K562 (cell line): ENCODE measurements around the gene PLK5. TPM values are rescaled to one million over a fixed set of nuclear protein-coding genes. Genes with fewer than 3 reads are reported as not detected.

Experiments
- ATAC-seq: fragments of 200-7000 bp; cut with Tn5 transposase; 3 replicates; pipeline ENCODE4 v1.9.1; 2020; ENCODE audit warnings: moderate library complexity
- BruUV-seq: library from RNA; stranded (reverse); fragments of 400-500 nt; replicated peaks from 2 replicates; lab custom pipeline; 2021; lab: Mats Ljungman, UMichigan
- CTCF ChIA-PET: fragments of 300-600 bp; formaldehyde crosslinking; extraction: SDS; loops from one replicate; lab custom pipeline; 2021; ENCODE audit warnings: low intra/inter-chr PET ratio; lab: Yijun Ruan, JAX
- POLR2A ChIA-PET: fragments of 300-600, 350-650 bp; sonication (Branson Sonifier 250); formaldehyde crosslinking; extraction: SDS; loops from one replicate; lab custom pipeline; 2021; ENCODE audit warnings: antibody characterized with exemption, inconsistent platforms; lab: Yijun Ruan, JAX
- DNase-seq, 4 experiments: peaks; one replicate each; pipeline versions ENCODE4 v3.0.0 to v3.0.0-alpha.2; 2011 to 2018; ENCODE audit warnings: low spot score in 3 of 4, mixed read lengths in 3 of 4; ENCODE audit errors: extremely low read depth in 1 of 4
- FAIRE-seq: peaks from 2 replicates; lab custom pipeline; 2011; peaks lifted over from hg19 to GRCh38; lab: Jason Lieb, UNC
- H2AFZ ChIP-seq: 2 replicates; pipeline ENCODE4 v1.6.0; 2011; ENCODE audit warnings: low read depth, low read length, control low read depth, inconsistent platforms
- H3K27ac ChIP-seq: fragments of 200-600 bp; 3 replicates; pipeline ENCODE4 v1.8.0; 2011; ENCODE audit warnings: low read depth, mild to moderate bottlenecking, control low read depth, inconsistent platforms, low read length, moderate library complexity, mixed read lengths; ENCODE audit errors: extremely low read depth
- H3K27me3 ChIP-seq, 2 experiments: fragments of 300-600 bp in 1 of 2; 2 replicates in 1 of 2; 3 replicates in 1 of 2; pipeline versions ENCODE4 v1.6.0 to v1.8.0; 2011; ENCODE audit warnings: inconsistent platforms in 2 of 2, low read length in 2 of 2, mild to moderate bottlenecking in 1 of 2, mixed read lengths in 1 of 2, moderate library complexity in 1 of 2; ENCODE audit not compliant: control insufficient read depth in 2 of 2, insufficient read depth in 2 of 2
- H3K36me3 ChIP-seq: fragments of 300-600 bp; 3 replicates; pipeline ENCODE4 v1.8.0; 2011; ENCODE audit warnings: mild to moderate bottlenecking, low read length, inconsistent platforms; ENCODE audit not compliant: control insufficient read depth, insufficient read depth
- H3K4me1 ChIP-seq, 2 experiments: fragments of 200-600 bp in 1 of 2; replicated peaks in 1 of 2; 2 replicates in 1 of 2; 3 replicates in 1 of 2; pipeline versions ENCODE4 v1.5.1 to v1.8.0; 2011; ENCODE audit warnings: inconsistent platforms in 2 of 2, low read length in 2 of 2, mild to moderate bottlenecking in 1 of 2, mixed read lengths in 1 of 2, moderate library complexity in 1 of 2; ENCODE audit not compliant: control insufficient read depth in 2 of 2, insufficient read depth in 2 of 2
- H3K4me2 ChIP-seq: 2 replicates; pipeline ENCODE4 v1.6.1; 2011; ENCODE audit warnings: low read length, control low read depth, inconsistent platforms, mixed read lengths; ENCODE audit not compliant: insufficient read depth
- H3K4me3 ChIP-seq: fragments of 200-600 bp; sonication (generic), shearing (Covaris generic); 2 replicates; pipeline ENCODE4 v1.5.1; 2016; ENCODE audit warnings: control low read depth, inconsistent platforms
- H3K79me2 ChIP-seq: fragments of 200-600 bp; 3 replicates; pipeline ENCODE4 v1.8.0; 2011; ENCODE audit warnings: low read length, inconsistent platforms; ENCODE audit not compliant: control insufficient read depth, insufficient read depth
- H3K9ac ChIP-seq, 2 experiments: 2 replicates each; pipeline versions ENCODE4 v1.6.0 to v1.6.1; 2011; ENCODE audit warnings: low read depth in 2 of 2, low read length in 2 of 2, control low read depth in 1 of 2, inconsistent platforms in 1 of 2, mild to moderate bottlenecking in 1 of 2, mixed read lengths in 1 of 2; ENCODE audit not compliant: insufficient read depth in 1 of 2
- H3K9me1 ChIP-seq: one replicate; pipeline ENCODE4 v1.6.0; 2011; ENCODE audit warnings: inconsistent platforms, mild to moderate bottlenecking, low read length, moderate library complexity; ENCODE audit not compliant: control insufficient read depth, insufficient read depth
- H3K9me3 ChIP-seq: replicated peaks from 2 replicates; pipeline ENCODE4 v1.5.1; 2011; ENCODE audit warnings: low read depth, low read length, inconsistent platforms; ENCODE audit not compliant: control insufficient read depth, insufficient read depth
- H4K20me1 ChIP-seq: replicated peaks from 2 replicates; pipeline ENCODE4 v1.6.1; 2011; ENCODE audit warnings: low read length, inconsistent platforms, mixed read lengths; ENCODE audit not compliant: control insufficient read depth, insufficient read depth
- BCLAF1 ChIP-seq, 2 experiments: fragments of 450-650 bp in 1 of 2; IDR thresholded peaks; 2 replicates each; pipeline ENCODE4 v1.6.1; 2011 to 2017; ENCODE audit warnings: low read depth in 2 of 2, antibody characterized with exemption in 1 of 2, borderline replicate concordance in 1 of 2, low read length in 1 of 2, mild to moderate bottlenecking in 1 of 2, mixed read lengths in 1 of 2; ENCODE audit not compliant: control insufficient read depth in 1 of 2
- E2F6 ChIP-seq, 2 experiments: IDR thresholded peaks; 2 replicates each; pipeline ENCODE4 v1.6.1; 2011; ENCODE audit warnings: borderline replicate concordance in 1 of 2, control low read depth in 1 of 2, low read depth in 1 of 2, low read length in 1 of 2, mild to moderate bottlenecking in 1 of 2, mixed read lengths in 1 of 2, moderate library complexity in 1 of 2; ENCODE audit not compliant: insufficient read depth in 1 of 2, insufficient read length in 1 of 2, poor library complexity in 1 of 2, severe bottlenecking in 1 of 2; ENCODE audit errors: extremely low read depth in 1 of 2
- E4F1 ChIP-seq: fragments of 250-450 bp; sonication (Bioruptor Pico); IDR thresholded peaks from 2 replicates; pipeline ENCODE4 v1.5.0; 2021; ENCODE audit warnings: mild to moderate bottlenecking, borderline replicate concordance
- GMEB1 ChIP-seq: fragments of 250-450 bp; sonication (Bioruptor Pico); IDR thresholded peaks from 2 replicates; pipeline ENCODE4 v1.4.0; 2020; ENCODE audit warnings: mild to moderate bottlenecking
- NBN ChIP-seq: fragments of 450-650 bp; IDR thresholded peaks from 2 replicates; pipeline ENCODE4 v1.6.1; 2016; ENCODE audit warnings: low read depth, mild to moderate bottlenecking
- RFX1 ChIP-seq: fragments of 450-650 bp; IDR thresholded peaks from 2 replicates; pipeline ENCODE4 v1.6.1; 2016; ENCODE audit warnings: mild to moderate bottlenecking, moderate library complexity
- ZNF696 ChIP-seq: fragments of 250-450 bp; sonication (Bioruptor Pico); conservative IDR thresholded peaks from 2 replicates; pipeline ENCODE4 v1.4.0; 2020; ENCODE audit warnings: mild to moderate bottlenecking, moderate library complexity
- ZNF780A ChIP-seq: fragments of 250-450 bp; sonication (Bioruptor Pico); IDR thresholded peaks from 2 replicates; pipeline ENCODE4 v1.5.0; 2021; ENCODE audit warnings: mild to moderate bottlenecking
- WGBS: fragments of 100-300 bp; shearing (Covaris generic); methylation state at CpG from one replicate; pipeline ENCODE4 v1.1.6; 2016; ENCODE audit warnings: low coverage, mixed read lengths; ENCODE audit not compliant: insufficient coverage; ENCODE audit errors: missing lambda C conversion rate; 5-methylcytosine and 5-hydroxymethylcytosine counted together
- in situ Hi-C: fragments of 300-500 bp; cut with MboI; formaldehyde crosslinking; loops from 4 replicates; pipeline ENCODE4 v1.15.0; 2018; ENCODE audit warnings: inconsistent platforms, mixed read lengths
- intact Hi-C: fragments of 100-400 bp; cut with micrococcal nuclease; formaldehyde crosslinking; loops from 2 replicates; pipeline ENCODE4 v1.14.2; 2022
- polyA plus RNA-seq, 8 experiments: library from polyadenylated mRNA; depleted of rRNA in 4 of 8; stranded (reverse) in 5 of 8; unstranded in 3 of 8; fragments of >200 nt; fragmentation: Nextera tagmentation in 2 of 8; fragmentation: Illumina TruSeq in 1 of 8; extraction: Ambion mirVana in 2 of 8; extraction: Trizol in 1 of 8; gene quantifications; 2 replicates each; pipeline versions ENCODE4 v1.2.1 to v1.2.3, GENCODE V29; 2011 to 2014; ENCODE audit warnings: inconsistent platforms in 1 of 8, missing spikeins in 1 of 8
- total RNA-seq, 7 experiments: library from RNA; depleted of rRNA in 6 of 7; stranded (reverse); fragments of >200 nt in 6 of 7; fragmentation: Illumina TruSeq in 2 of 7; extraction: Trizol in 2 of 7; gene quantifications; 2 replicates each; pipeline versions ENCODE4 v1.2.1 to v1.2.3, GENCODE V29; 2011 to 2021; ENCODE audit warnings: low replicate concordance in 1 of 7

The PLK5 gene
- total and polyA plus RNA-seq, 9 of the 15 experiments (the other 6 are each of a cell fraction or from before 2014, with no cell fraction given) = 0.04 to 0.23 (median 0.11) TPM; not detected in 5

GRCh38 chr19:1483979-1484428 is 39.9 kb upstream of the PLK5 start:
- no peaks in the 10 kb centered on the region for H4K20me1 ChIP-seq
- H3K4me1 ChIP-seq = peaks cover 0 to 64% of the 10 kb centered on the region in 2 experiments; a peak in 4 of 5 replicates
- no peak overlapping the region for H3K9ac ChIP-seq
- intact Hi-C loops = no loop called here
- TF ChIP-seq E2F6 (IDR thresholded peaks at IDR 0.05; ENCODE audit: borderline replicate concordance in 1 of 2, extremely low read depth in 1 of 2, insufficient read depth in 1 of 2, insufficient read length in 1 of 2, low read depth in 1 of 2, low read length in 1 of 2, poor library complexity in 1 of 2, severe bottlenecking in 1 of 2) (no peak), NBN (no peak), BCLAF1 (IDR thresholded peaks at IDR 0.05; ENCODE audit: borderline replicate concordance in 1 of 2, control insufficient read depth in 1 of 2, low read depth in 2 of 2, low read length in 1 of 2) (no peak), ZNF696 (CRISPR knock-in tag) (no peak), ZNF780A (CRISPR knock-in tag) (no peak), GMEB1 (no peak), E4F1 (CRISPR knock-in tag) (no peak), RFX1 (no peak)
- no peak overlapping the region for H3K27ac ChIP-seq
- no peaks in the 10 kb centered on the region for H3K9me1 ChIP-seq
- CTCF ChIA-PET = interaction anchor here (0.6 kb wide), 1 partner anchor 11 kb away, joined by 3 read pairs; no protein-coding TSS in a partner anchor
- POLR2A ChIA-PET = no interaction called here
- no peak overlapping the region for H2AFZ ChIP-seq
- no peak overlapping the region for H3K4me3 ChIP-seq
- BruUV-seq = no TSS peak
- no peaks in the 10 kb centered on the region for H3K27me3 ChIP-seq
- no peaks in the 10 kb centered on the region for H3K36me3 ChIP-seq
- H3K79me2 ChIP-seq = peaks cover under 1% of the 10 kb centered on the region; the same call in 2 of the 3 replicates
- no peak overlapping the region for H3K4me2 ChIP-seq
- in situ Hi-C loops = no loop called here
- H3K9me3 ChIP-seq = no peaks in the 10 kb centered on the region
- no peak for ATAC-seq
- 65% methylated on average over 9 of the region's 23 CpGs for WGBS
- FAIRE-seq = no peak
- no peak for DNase-seq
